GM12801 (cell line): ENCODE measurements around the gene COG3.

Source experiments
- CTCF ChIP-seq: IDR thresholded peaks from one replicate; pipeline ENCODE4 v1.5.1; 2011; ENCODE audit warnings: control low read depth; ENCODE audit not compliant: insufficient read length; ENCODE audit errors: extremely low read depth

COG3 gene

GRCh38 chr13:45464687-45465453, at the start of gene COG3:
Gene COG3 (plus strand): TSS chr13:45464939. CDS start chr13:45465037, 98 bp downstream.
- TF ChIP-seq CTCF = no peak

DNA sequence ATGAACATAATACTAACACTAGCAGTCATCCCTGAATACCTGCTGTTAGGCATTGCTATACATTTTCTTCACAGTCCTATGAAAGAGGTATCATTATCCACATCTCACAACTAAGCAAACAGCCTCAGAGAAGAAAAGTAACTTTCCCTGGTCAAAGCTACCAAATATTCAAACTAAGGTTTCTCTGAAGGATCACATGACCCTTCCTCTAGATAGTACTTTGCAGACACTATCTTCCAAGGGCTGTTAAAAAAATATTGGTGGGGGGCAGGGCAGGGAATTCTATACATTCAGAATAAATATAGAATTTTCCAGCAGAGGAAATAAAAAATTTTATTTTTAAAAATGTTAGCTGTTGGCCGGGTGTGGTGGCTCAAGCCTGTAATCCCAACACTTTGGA, 49.6 kb upstream of the COG3 start:
- TF ChIP-seq CTCF = no peak

DNA sequence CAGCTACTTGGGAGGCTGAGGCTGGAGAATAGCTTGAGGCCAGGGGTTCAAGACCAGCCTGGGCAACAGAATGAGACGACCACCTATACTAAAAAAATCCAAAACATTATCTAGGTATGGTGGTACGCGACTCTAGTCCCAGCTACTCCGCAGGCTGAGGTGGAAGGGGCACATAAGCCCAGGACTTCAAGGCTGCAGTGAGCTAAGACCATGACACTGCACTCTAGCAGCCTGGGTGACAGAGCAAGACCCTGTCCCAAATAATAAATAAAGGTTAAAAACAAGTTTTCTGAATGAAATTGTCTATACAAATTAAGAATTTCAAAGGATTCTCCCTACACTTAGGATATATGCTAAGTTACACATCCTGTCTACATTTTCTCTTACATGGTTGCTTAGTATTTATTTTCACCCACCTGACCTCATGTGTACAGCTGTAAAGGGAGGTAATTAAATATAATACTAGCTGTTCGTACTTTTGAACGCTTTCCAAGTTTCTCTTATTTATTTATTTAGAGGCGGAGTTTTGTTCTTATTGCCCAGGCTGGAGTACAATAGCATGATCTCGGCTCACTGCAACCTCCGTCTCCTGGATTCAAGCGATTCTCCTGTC, 48.1 kb upstream of the COG3 start:
- TF ChIP-seq CTCF = no peak

- no peak for TF ChIP-seq CTCF
Observed at GRCh38 chr13:45417790-45418534, 46.8 kb upstream of the COG3 start, which contains the start of gene SLC25A30. Gene SLC25A30 (minus strand): TSS chr13:45418373. CDS start chr13:45411425, 6,948 bp downstream.

DNA sequence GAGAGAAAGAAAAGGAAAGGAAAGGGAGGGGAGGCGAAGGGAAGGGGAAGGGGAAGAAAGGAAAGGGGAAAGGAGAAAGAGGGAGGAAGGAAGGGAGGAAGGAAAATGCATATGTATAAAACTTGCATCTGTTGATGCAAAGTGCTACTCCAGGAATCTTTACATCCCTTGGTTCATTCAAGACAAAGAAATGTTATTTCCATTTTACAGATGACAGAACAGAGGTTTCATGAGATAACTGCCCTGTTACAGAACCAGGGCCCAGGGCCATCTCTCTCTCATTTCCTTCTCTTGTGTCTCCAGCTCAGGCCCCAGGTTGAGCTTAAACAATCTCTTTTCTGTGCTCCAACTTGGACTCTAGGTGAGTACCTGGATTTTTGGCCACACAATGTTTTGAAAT, 44.8 kb upstream of the COG3 start:
- TF ChIP-seq CTCF = no peak

- TF ChIP-seq CTCF = no peak
Observed at GRCh38 chr13:45422731-45423292, 41.9 kb upstream of the COG3 start.
